GM12878 (cell line): ENCODE measurements around the gene MRC2.

Experiments used
- KAT2A ChIP-seq: conservative IDR thresholded peaks from 2 replicates; pipeline ENCODE4 v1.6.1; 2011; ENCODE audit warnings: low read depth, low read length; ENCODE audit not compliant: control insufficient read depth
- NFYB ChIP-seq: IDR thresholded peaks from 2 replicates; pipeline ENCODE4 v1.6.1; 2011; ENCODE audit warnings: low read depth, mild to moderate bottlenecking, low read length, improper control_type of control experiment, moderate library complexity; ENCODE audit not compliant: insufficient read depth
- RAD21 ChIP-seq: IDR thresholded peaks from 2 replicates; pipeline ENCODE4 v1.6.1; 2011; ENCODE audit warnings: mild to moderate bottlenecking, low read depth, low read length, moderate library complexity; ENCODE audit not compliant: insufficient read depth
- SMARCA5 ChIP-seq: fragments of 450-650 bp; IDR thresholded peaks from 2 replicates; pipeline ENCODE4 v1.6.1; 2017; ENCODE audit warnings: mild to moderate bottlenecking

- TF ChIP-seq NFYB, result no peak
- TF ChIP-seq RAD21, result no peak
- TF ChIP-seq KAT2A, result no peak
- TF ChIP-seq SMARCA5, result no peak
Measured at GRCh38 chr17:62702746-62703260, 75.3 kb downstream of the MRC2 start.
